Lung (tissue), 12 donors: ENCODE results near the gene CD22. TPM values are rescaled to one million over a fixed set of nuclear protein-coding genes. Genes with fewer than 3 reads are reported as not detected.

Source experiments
- ATAC-seq: fragments of 200-7000 bp; cut with Tn5 transposase; one replicate; pipeline ENCODE4 v1.9.1; 2020; ENCODE audit warnings: moderate number of reproducible peaks; ENCODE audit not compliant: insufficient read depth, low FRiP score
- DNase-seq, 3 donors: peaks; one replicate each; pipeline ENCODE4 v3.0.0-alpha.2; 2013 to 2017
- H3K27ac ChIP-seq, 2 donors: one replicate each; pipeline ENCODE4 v1.5.1; 2013; ENCODE audit warnings: mild to moderate bottlenecking in 2 of 2, moderate library complexity in 2 of 2, control low read depth in 1 of 2, inconsistent platforms in 1 of 2, low read depth in 1 of 2, low read length in 1 of 2
- H3K27me3 ChIP-seq, 3 donors: one replicate each; pipeline ENCODE4 v1.5.1; 2013; ENCODE audit warnings: low read length in 2 of 3; ENCODE audit not compliant: control insufficient read depth in 3 of 3, insufficient read depth in 3 of 3
- H3K36me3 ChIP-seq, 4 donors: one replicate each; pipeline ENCODE4 v1.5.1; 2013; ENCODE audit warnings: low read length in 4 of 4, mild to moderate bottlenecking in 1 of 4, moderate library complexity in 1 of 4; ENCODE audit not compliant: control insufficient read depth in 4 of 4, insufficient read depth in 4 of 4
- H3K4me1 ChIP-seq, 5 donors: one replicate each; pipeline ENCODE4 v1.5.1; 2013; ENCODE audit warnings: low read length in 5 of 5, mild to moderate bottlenecking in 2 of 5, moderate library complexity in 1 of 5; ENCODE audit not compliant: control insufficient read depth in 5 of 5, insufficient read depth in 5 of 5
- H3K4me3 ChIP-seq: one replicate; pipeline ENCODE4 v1.5.1; 2013; ENCODE audit warnings: mild to moderate bottlenecking, control low read depth, moderate library complexity
- H3K9ac ChIP-seq, 2 donors: one replicate each; pipeline ENCODE4 v1.5.1; 2013; ENCODE audit warnings: low read length in 2 of 2, control low read depth in 1 of 2; ENCODE audit not compliant: insufficient read depth in 1 of 2
- H3K9me3 ChIP-seq, 4 donors: one replicate each; pipeline ENCODE4 v1.5.1; 2013; ENCODE audit warnings: low read length in 3 of 4, mild to moderate bottlenecking in 1 of 4, moderate library complexity in 1 of 4; ENCODE audit not compliant: control insufficient read depth in 4 of 4, insufficient read depth in 3 of 4
- WGBS, 2 donors: extraction: QIAGEN DNeasy Blood & Tissue Kit; methylation state at CpG; one replicate each; pipeline ENCODE4 v1.1.7; 2013; 5-methylcytosine and 5-hydroxymethylcytosine counted together
- polyA plus RNA-seq, 2 donors: library from polyadenylated mRNA; stranded (reverse); fragments of 200-250 nt; gene quantifications; one replicate each; pipeline ENCODE4 v1.2.1, GENCODE V29; 2013
- total RNA-seq, 2 donors: library from RNA; depleted of rRNA in 1 of 2; stranded (reverse); fragments of >200 nt in 1 of 2; gene quantifications; one replicate each; pipeline ENCODE4 v1.2.1, GENCODE V29; 2014 to 2021
- TF ChIP-seq, protein P1 (sequence below): IDR thresholded peaks from 2 replicates; pipeline ENCODE4 v1.5.1; 2012; ENCODE audit warnings: mild to moderate bottlenecking; ENCODE audit errors: control extremely low read depth, extremely low read depth
- donor health status: control.
- donor health status: control.
- donor health status: Bipolar disorder and iron deficiency.
- donor health status: healthy.
- donor health status: DM: yes; HTN: yes; CAD: no.

Gene CD22
- total and polyA plus RNA-seq, 4 donors = 4.7 to 53.8 (median 30.7) TPM

DNA sequence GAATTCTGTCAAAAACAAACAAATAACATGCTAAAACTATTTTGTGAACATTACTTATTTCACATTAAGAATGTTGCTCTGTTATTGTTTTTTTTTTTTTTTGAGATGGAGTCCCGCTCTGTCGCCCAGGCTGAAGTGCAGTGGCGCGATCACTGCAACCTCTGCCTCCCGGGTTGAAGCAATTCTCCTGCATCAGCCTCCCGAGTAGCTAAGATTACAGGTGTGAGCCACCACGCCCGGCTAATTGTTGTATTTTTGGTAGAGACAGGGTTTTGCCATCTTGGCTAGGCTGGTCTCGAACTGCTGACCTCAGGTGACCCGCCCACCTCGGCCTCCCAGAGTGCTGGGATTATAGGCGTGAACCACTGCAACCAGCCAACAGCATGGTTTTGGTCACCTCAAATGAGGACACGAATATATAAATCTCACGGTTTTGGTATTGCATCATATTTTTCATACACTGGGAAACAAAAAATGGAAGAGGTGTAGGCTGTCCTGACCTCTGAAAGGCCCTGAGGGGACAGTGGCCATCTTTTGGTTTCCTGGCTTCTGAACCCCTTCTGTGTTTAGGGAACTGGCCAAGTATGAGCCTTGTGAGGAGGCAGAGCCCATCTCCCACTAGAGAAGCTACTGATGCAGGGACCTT lies 67.4 kb downstream of the CD22 start:
- Histone ChIP-seq H3K9me3 (no peaks in the 10 kb centered on the region), H3K9ac (no peak overlapping the region), H3K36me3 (no peaks in the 10 kb centered on the region), H3K4me1 (peaks cover 0 to 5% (median 0%) of the 10 kb centered on the region in 5 donors), H3K27me3 (no peaks in the 10 kb centered on the region), H3K4me3 (no peak overlapping the region), H3K27ac (no peak overlapping the region)
- no peak for ATAC-seq
- WGBS, 2 donors = 92 to 93% methylated on average over 14 of the region's 14 CpGs
- TF ChIP-seq, protein P1, sequence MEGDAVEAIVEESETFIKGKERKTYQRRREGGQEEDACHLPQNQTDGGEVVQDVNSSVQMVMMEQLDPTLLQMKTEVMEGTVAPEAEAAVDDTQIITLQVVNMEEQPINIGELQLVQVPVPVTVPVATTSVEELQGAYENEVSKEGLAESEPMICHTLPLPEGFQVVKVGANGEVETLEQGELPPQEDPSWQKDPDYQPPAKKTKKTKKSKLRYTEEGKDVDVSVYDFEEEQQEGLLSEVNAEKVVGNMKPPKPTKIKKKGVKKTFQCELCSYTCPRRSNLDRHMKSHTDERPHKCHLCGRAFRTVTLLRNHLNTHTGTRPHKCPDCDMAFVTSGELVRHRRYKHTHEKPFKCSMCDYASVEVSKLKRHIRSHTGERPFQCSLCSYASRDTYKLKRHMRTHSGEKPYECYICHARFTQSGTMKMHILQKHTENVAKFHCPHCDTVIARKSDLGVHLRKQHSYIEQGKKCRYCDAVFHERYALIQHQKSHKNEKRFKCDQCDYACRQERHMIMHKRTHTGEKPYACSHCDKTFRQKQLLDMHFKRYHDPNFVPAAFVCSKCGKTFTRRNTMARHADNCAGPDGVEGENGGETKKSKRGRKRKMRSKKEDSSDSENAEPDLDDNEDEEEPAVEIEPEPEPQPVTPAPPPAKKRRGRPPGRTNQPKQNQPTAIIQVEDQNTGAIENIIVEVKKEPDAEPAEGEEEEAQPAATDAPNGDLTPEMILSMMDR = no peak
- no peak for DNase-seq

Other genes starting within 250 kb of the CD22 start
- gene FXYD3, start 213.4 kb upstream of the CD22 start, total RNA-seq = 100 to 1,000 TPM; 130 to 172 TPM
- gene FXYD3, start 213.4 kb upstream of the CD22 start, polyA plus RNA-seq = 100 to 1,000 TPM; 147 to 467 TPM
- 1 to 10 TPM; 3.5 to 4.6 TPM for gene LGI4, start 194.1 kb upstream of the CD22 start, total RNA-seq
- 10 to 100 TPM in 1 of 2 donors, 1 to 10 TPM in 1; 1.6 to 11.2 TPM for gene LGI4, start 194.1 kb upstream of the CD22 start, polyA plus RNA-seq
- gene FXYD1, start 190.4 kb upstream of the CD22 start, total RNA-seq = 10 to 100 TPM; 17.8 to 27.5 TPM
- gene FXYD1, start 190.4 kb upstream of the CD22 start, polyA plus RNA-seq = 10 to 100 TPM in 1 of 2 donors, 1 to 10 TPM in 1; 5.7 to 37.6 TPM
- gene FXYD7, start 185.9 kb upstream of the CD22 start, total RNA-seq = not detected
- under 1 TPM; 0.31 to 0.39 TPM for gene FXYD7, start 185.9 kb upstream of the CD22 start, polyA plus RNA-seq
- 100 to 1,000 TPM in 1 of 2 donors, 1 to 10 TPM in 1; 9.9 to 124 TPM for gene FXYD5, start 174.5 kb upstream of the CD22 start, total RNA-seq
- 100 to 1,000 TPM; 152 to 203 TPM for gene FXYD5, start 174.5 kb upstream of the CD22 start, polyA plus RNA-seq
- under 1 TPM in 1 of 2 donors, not detected in 1; 0.28 TPM for gene FAM187B, start 100.4 kb upstream of the CD22 start, total RNA-seq
- under 1 TPM in 1 of 2 donors, not detected in 1; 0.20 TPM for gene FAM187B, start 100.4 kb upstream of the CD22 start, polyA plus RNA-seq
- gene LSR, start 80.2 kb upstream of the CD22 start, total RNA-seq = 10 to 100 TPM; 30.8 to 82.0 TPM
- gene LSR, start 80.2 kb upstream of the CD22 start, polyA plus RNA-seq = 10 to 100 TPM; 60.0 to 77.4 TPM
- gene USF2, start 60.2 kb upstream of the CD22 start, total RNA-seq = 100 to 1,000 TPM in 1 of 2 donors, 10 to 100 TPM in 1; 74.9 to 138 TPM
- gene USF2, start 60.2 kb upstream of the CD22 start, polyA plus RNA-seq = 100 to 1,000 TPM; 129 to 163 TPM
- 1 to 10 TPM in 1 of 2 donors, under 1 TPM in 1; 0.28 to 1.5 TPM for gene HAMP, start 46.7 kb upstream of the CD22 start, total RNA-seq
- gene HAMP, start 46.7 kb upstream of the CD22 start, polyA plus RNA-seq = 10 to 100 TPM in 1 of 2 donors, 1 to 10 TPM in 1; 1.7 to 85.7 TPM
- gene MAG, start 37.0 kb upstream of the CD22 start, total RNA-seq = 1 to 10 TPM; 1.5 to 8.8 TPM
- 1 to 10 TPM in 1 of 2 donors, under 1 TPM in 1; 0.08 to 2.3 TPM for gene MAG, start 37.0 kb upstream of the CD22 start, polyA plus RNA-seq
- under 1 TPM; 0.37 to 0.49 TPM for gene FFAR1, start 18.7 kb downstream of the CD22 start, total RNA-seq
- gene FFAR1, start 18.7 kb downstream of the CD22 start, polyA plus RNA-seq = 1 to 10 TPM in 1 of 2 donors, under 1 TPM in 1; 0.06 to 1.1 TPM
- under 1 TPM; 0.26 to 0.55 TPM for gene FFAR3, start 29.3 kb downstream of the CD22 start, total RNA-seq
- gene FFAR3, start 29.3 kb downstream of the CD22 start, polyA plus RNA-seq = 10 to 100 TPM in 1 of 2 donors, under 1 TPM in 1; 0.06 to 20.9 TPM
- gene GPR42, start 41.9 kb downstream of the CD22 start, total RNA-seq = under 1 TPM in 1 of 2 donors, not detected in 1; 0.21 TPM
- 1 to 10 TPM in 1 of 2 donors, not detected in 1; 1.5 TPM for gene GPR42, start 41.9 kb downstream of the CD22 start, polyA plus RNA-seq
- 1 to 10 TPM; 2.6 to 6.2 TPM for gene FFAR2, start 119.1 kb downstream of the CD22 start, total RNA-seq
- gene FFAR2, start 119.1 kb downstream of the CD22 start, polyA plus RNA-seq = 100 to 1,000 TPM in 1 of 2 donors, 1 to 10 TPM in 1; 1.2 to 113 TPM
- not detected for gene KRTDAP, start 161.3 kb downstream of the CD22 start, total RNA-seq
- gene KRTDAP, start 161.3 kb downstream of the CD22 start, polyA plus RNA-seq = under 1 TPM; 0.16 to 0.49 TPM
- 100 to 1,000 TPM in 1 of 2 donors, 10 to 100 TPM in 1; 84.6 to 127 TPM for gene DMKN, start 184.5 kb downstream of the CD22 start, total RNA-seq
- gene DMKN, start 184.5 kb downstream of the CD22 start, polyA plus RNA-seq = 100 to 1,000 TPM in 1 of 2 donors, 10 to 100 TPM in 1; 79.0 to 278 TPM
- gene SBSN, start 199.1 kb downstream of the CD22 start, total RNA-seq = under 1 TPM in 1 of 2 donors, not detected in 1; 0.09 TPM
- gene SBSN, start 199.1 kb downstream of the CD22 start, polyA plus RNA-seq = under 1 TPM; 0.08 to 0.39 TPM
- not detected for gene GAPDHS, start 204.3 kb downstream of the CD22 start, total RNA-seq
- gene GAPDHS, start 204.3 kb downstream of the CD22 start, polyA plus RNA-seq = not detected
- 10 to 100 TPM; 39.0 to 98.8 TPM for gene TMEM147, start 216.4 kb downstream of the CD22 start, total RNA-seq
- gene TMEM147, start 216.4 kb downstream of the CD22 start, polyA plus RNA-seq = 100 to 1,000 TPM; 150 to 167 TPM
- gene ATP4A, start 234.5 kb downstream of the CD22 start, total RNA-seq = not detected
- gene ATP4A, start 234.5 kb downstream of the CD22 start, polyA plus RNA-seq = under 1 TPM in 1 of 2 donors, not detected in 1; 0.01 TPM